HG02623 (cell line): ENCODE results near the gene CASKIN2.
A peak's percentile ranks its signal among the peaks of the same experiment; 100 is the strongest.
"Not testable (repeated sequence)": the region's sequence is repeated elsewhere in the genome, so short reads cannot be mapped to it uniquely, and the experiment has no call there.

Experiments
- ATAC-seq: cut with Tn5 transposase; IDR thresholded peaks from one replicate; pipeline ENCODE4 v1.9.1; 2021; ENCODE audit warnings: moderate library complexity; ENCODE audit not compliant: unreplicated experiment

The CASKIN2 gene

GRCh38 chr17:75475851-75476250, 39.5 kb downstream of the CASKIN2 start:
- ATAC-seq: no peak

GRCh38 chr17:75475144-75475835, 40.0 kb downstream of the CASKIN2 start:
- no peak for ATAC-seq

- no peak for ATAC-seq
Measured at GRCh38 chr17:75474736-75475135, 40.6 kb downstream of the CASKIN2 start.

GRCh38 chr17:75473246-75473645, 42.1 kb downstream of the CASKIN2 start:
- ATAC-seq: no peak

- no peak for ATAC-seq
Measured at GRCh38 chr17:75472119-75472518, 43.2 kb downstream of the CASKIN2 start.

- ATAC-seq: no peak
Measured at GRCh38 chr17:75471207-75471606, 44.1 kb downstream of the CASKIN2 start.

- no peak for ATAC-seq
Measured at GRCh38 chr17:75468779-75469373, 46.5 kb downstream of the CASKIN2 start.

GRCh38 chr17:75468291-75468754, 47.0 kb downstream of the CASKIN2 start:
- no peak for ATAC-seq

- ATAC-seq: no peak
Measured at GRCh38 chr17:75465039-75465438, 50.3 kb downstream of the CASKIN2 start.

GRCh38 chr17:75463603-75464002, 51.7 kb downstream of the CASKIN2 start:
- ATAC-seq: no peak

GRCh38 chr17:75460295-75460694, 55.0 kb downstream of the CASKIN2 start:
- no peak for ATAC-seq

- ATAC-seq: no peak
Measured at GRCh38 chr17:75459590-75460267, 55.6 kb downstream of the CASKIN2 start.

- ATAC-seq: no peak
Measured at GRCh38 chr17:75459246-75459589, 56.1 kb downstream of the CASKIN2 start.

GRCh38 chr17:75457047-75457654, 58.2 kb downstream of the CASKIN2 start:
- no peak for ATAC-seq

GRCh38 chr17:75456417-75457046, 58.8 kb downstream of the CASKIN2 start, which contains the start of gene TMEM94:
Gene TMEM94 (plus strand): TSS chr17:75456635. CDS start chr17:75471906, 15,271 bp downstream.
- peak; percentile 91 for ATAC-seq

- peak; percentile 7 for ATAC-seq
Measured at GRCh38 chr17:75456039-75456416, 59.3 kb downstream of the CASKIN2 start.

- not testable (repeated sequence) for ATAC-seq
Measured at GRCh38 chr17:75454672-75455071, 60.7 kb downstream of the CASKIN2 start.

GRCh38 chr17:75454193-75454592, 61.1 kb downstream of the CASKIN2 start:
- no peak for ATAC-seq

- no peak for ATAC-seq
Measured at GRCh38 chr17:75450270-75450669, 65.1 kb downstream of the CASKIN2 start.
